ENCODE data around the gene TMEM232. TPM values are rescaled to one million over a fixed set of nuclear protein-coding genes. Genes with fewer than 3 reads are reported as not detected.

The TMEM232 gene
- total RNA-seq, 1 experiment from 2014 or later: 1.3 TPM

GRCh38 chr5:110409571-110409970, 316.9 kb downstream of the TMEM232 start:
- ATAC-seq (no peak), DNase-seq (ENCODE audit: low spot score) (no peak)
- CTCF ChIA-PET: no interaction called here
- Mint-ChIP-seq H3K9me3 (no peaks in the 10 kb centered on the region), H3K36me3 (no peaks in the 10 kb centered on the region), H3K27me3 (ENCODE audit: low read depth) (no peaks in the 10 kb centered on the region), H3K27ac (no peak overlapping the region), H3K4me1 (no peaks in the 10 kb centered on the region), H3K4me3 (no peak overlapping the region)
- POLR2A ChIA-PET: interaction anchor here (0.5 kb wide), 1 partner anchor 347 kb away, joined by 3 read pairs; no protein-coding TSS in a partner anchor
- TF ChIP-seq ZNF423 (CRISPR knock-in tag; IDR thresholded peaks at IDR 0.05) (no peak), CDX4 (CRISPR knock-in tag; IDR thresholded peaks at IDR 0.05; ENCODE audit: borderline replicate concordance) (no peak), ZNF121 (CRISPR knock-in tag; IDR thresholded peaks at IDR 0.05) (no peak), SP1 (CRISPR knock-in tag; conservative IDR thresholded peaks at IDR 0.05) (no peak), SMAD4 (CRISPR knock-in tag; IDR thresholded peaks at IDR 0.05) (no peak), FOXJ3 (CRISPR knock-in tag; IDR thresholded peaks at IDR 0.05; ENCODE audit: borderline replicate concordance) (no peak)
- TF ChIP-seq, protein P1, sequence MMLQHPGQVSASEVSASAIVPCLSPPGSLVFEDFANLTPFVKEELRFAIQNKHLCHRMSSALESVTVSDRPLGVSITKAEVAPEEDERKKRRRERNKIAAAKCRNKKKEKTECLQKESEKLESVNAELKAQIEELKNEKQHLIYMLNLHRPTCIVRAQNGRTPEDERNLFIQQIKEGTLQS (CRISPR knock-in tag; conservative IDR thresholded peaks at IDR 0.05): no peak

GRCh38 chr5:110402562-110402961, 323.9 kb downstream of the TMEM232 start:
- ATAC-seq (no peak), DNase-seq (ENCODE audit: low spot score) (no peak)
- Mint-ChIP-seq H3K27ac (no peak overlapping the region), H3K36me3 (no peaks in the 10 kb centered on the region), H3K27me3 (ENCODE audit: low read depth) (no peaks in the 10 kb centered on the region), H3K4me1 (no peaks in the 10 kb centered on the region), H3K9me3 (no peaks in the 10 kb centered on the region), H3K4me3 (no peak overlapping the region)
- ChIA-PET CTCF (no interaction called here), POLR2A (no interaction called here)
- TF ChIP-seq, protein P2, sequence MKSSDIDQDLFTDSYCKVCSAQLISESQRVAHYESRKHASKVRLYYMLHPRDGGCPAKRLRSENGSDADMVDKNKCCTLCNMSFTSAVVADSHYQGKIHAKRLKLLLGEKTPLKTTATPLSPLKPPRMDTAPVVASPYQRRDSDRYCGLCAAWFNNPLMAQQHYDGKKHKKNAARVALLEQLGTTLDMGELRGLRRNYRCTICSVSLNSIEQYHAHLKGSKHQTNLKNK (CRISPR knock-in tag; IDR thresholded peaks at IDR 0.05): no peak
- TF ChIP-seq ZBTB21 (CRISPR knock-in tag; IDR thresholded peaks at IDR 0.05; ENCODE audit: borderline replicate concordance) (no peak), HMGA2 (CRISPR knock-in tag; IDR thresholded peaks at IDR 0.05) (no peak), ZBTB43 (CRISPR knock-in tag; IDR thresholded peaks at IDR 0.05) (no peak), JUN (CRISPR knock-in tag; IDR thresholded peaks at IDR 0.05) (no peak), ATF2 (CRISPR knock-in tag; IDR thresholded peaks at IDR 0.05; ENCODE audit: borderline replicate concordance, low read depth) (no peak), ATF1 (CRISPR knock-in tag; IDR thresholded peaks at IDR 0.05) (no peak), PRRX2 (CRISPR knock-in tag; IDR thresholded peaks at IDR 0.05) (no peak)
- TF ChIP-seq, protein P1 (CRISPR knock-in tag; conservative IDR thresholded peaks at IDR 0.05): no peak
- TF ChIP-seq, protein P3, sequence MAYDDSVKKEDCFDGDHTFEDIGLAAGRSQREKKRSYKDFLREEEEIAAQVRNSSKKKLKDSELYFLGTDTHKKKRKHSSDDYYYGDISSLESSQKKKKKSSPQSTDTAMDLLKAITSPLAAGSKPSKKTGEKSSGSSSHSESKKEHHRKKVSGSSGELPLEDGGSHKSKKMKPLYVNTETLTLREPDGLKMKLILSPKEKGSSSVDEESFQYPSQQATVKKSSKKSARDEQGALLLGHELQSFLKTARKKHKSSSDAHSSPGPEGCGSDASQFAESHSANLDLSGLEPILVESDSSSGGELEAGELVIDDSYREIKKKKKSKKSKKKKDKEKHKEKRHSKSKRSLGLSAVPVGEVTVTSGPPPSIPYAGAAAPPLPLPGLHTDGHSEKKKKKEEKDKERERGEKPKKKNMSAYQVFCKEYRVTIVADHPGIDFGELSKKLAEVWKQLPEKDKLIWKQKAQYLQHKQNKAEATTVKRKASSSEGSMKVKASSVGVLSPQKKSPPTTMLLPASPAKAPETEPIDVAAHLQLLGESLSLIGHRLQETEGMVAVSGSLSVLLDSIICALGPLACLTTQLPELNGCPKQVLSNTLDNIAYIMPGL (CRISPR knock-in tag; IDR thresholded peaks at IDR 0.05): no peak

GRCh38 chr5:110401881-110402280, 324.6 kb downstream of the TMEM232 start:
- no peaks in the 10 kb centered on the region for H3K36me3 Mint-ChIP-seq
- no peaks in the 10 kb centered on the region for H3K9me3 Mint-ChIP-seq
- ChIA-PET POLR2A (no interaction called here), CTCF (no interaction called here)
- H3K27me3 Mint-ChIP-seq (ENCODE audit: low read depth): no peaks in the 10 kb centered on the region
- H3K27ac Mint-ChIP-seq: no peak overlapping the region
- DNase-seq (ENCODE audit: low spot score) (no peak), ATAC-seq (no peak)
- no peaks in the 10 kb centered on the region for H3K4me1 Mint-ChIP-seq
- H3K4me3 Mint-ChIP-seq: no peak overlapping the region
- no peak for TF ChIP-seq ARID4B (CRISPR knock-in tag; IDR thresholded peaks at IDR 0.05; ENCODE audit: borderline replicate concordance)
- TF ChIP-seq, protein P4, sequence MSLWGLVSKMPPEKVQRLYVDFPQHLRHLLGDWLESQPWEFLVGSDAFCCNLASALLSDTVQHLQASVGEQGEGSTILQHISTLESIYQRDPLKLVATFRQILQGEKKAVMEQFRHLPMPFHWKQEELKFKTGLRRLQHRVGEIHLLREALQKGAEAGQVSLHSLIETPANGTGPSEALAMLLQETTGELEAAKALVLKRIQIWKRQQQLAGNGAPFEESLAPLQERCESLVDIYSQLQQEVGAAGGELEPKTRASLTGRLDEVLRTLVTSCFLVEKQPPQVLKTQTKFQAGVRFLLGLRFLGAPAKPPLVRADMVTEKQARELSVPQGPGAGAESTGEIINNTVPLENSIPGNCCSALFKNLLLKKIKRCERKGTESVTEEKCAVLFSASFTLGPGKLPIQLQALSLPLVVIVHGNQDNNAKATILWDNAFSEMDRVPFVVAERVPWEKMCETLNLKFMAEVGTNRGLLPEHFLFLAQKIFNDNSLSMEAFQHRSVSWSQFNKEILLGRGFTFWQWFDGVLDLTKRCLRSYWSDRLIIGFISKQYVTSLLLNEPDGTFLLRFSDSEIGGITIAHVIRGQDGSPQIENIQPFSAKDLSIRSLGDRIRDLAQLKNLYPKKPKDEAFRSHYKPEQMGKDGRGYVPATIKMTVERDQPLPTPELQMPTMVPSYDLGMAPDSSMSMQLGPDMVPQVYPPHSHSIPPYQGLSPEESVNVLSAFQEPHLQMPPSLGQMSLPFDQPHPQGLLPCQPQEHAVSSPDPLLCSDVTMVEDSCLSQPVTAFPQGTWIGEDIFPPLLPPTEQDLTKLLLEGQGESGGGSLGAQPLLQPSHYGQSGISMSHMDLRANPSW (CRISPR knock-in tag; conservative IDR thresholded peaks at IDR 0.05; ENCODE audit: low read depth): no peak

Measured in WTC11 (cell line).